OCI-LY7 (cell line): ENCODE data around the gene THSD7B.
"Not testable (repeated sequence)": the region's sequence is repeated elsewhere in the genome, so short reads cannot be mapped to it uniquely, and the experiment has no call there.

Experiments used
- CTCF ChIP-seq: fragments of 200-600 bp; sonication (generic); conservative IDR thresholded peaks from 2 replicates; pipeline ENCODE4 v1.5.1; 2014; ENCODE audit warnings: mild to moderate bottlenecking, antibody characterized with exemption, low read length, moderate library complexity, mixed read lengths
- EZH2phosphoT487 ChIP-seq: fragments of 200-600 bp; sonication (generic); IDR thresholded peaks from 2 replicates; pipeline ENCODE4 v1.6.1; 2018; ENCODE audit warnings: low read depth, borderline replicate concordance, mild to moderate bottlenecking, mixed run types, antibody characterized with exemption, low read length, moderate library complexity, mixed read lengths

GRCh38 chr2:137331562-137331961 lies 566.2 kb downstream of the THSD7B start:
- not testable (repeated sequence) for TF ChIP-seq CTCF, EZH2phosphoT487
